Caki2 (cell line): ENCODE measurements around the gene NIPAL3. TPM values are rescaled to one million over a fixed set of nuclear protein-coding genes. Genes with fewer than 3 reads are reported as not detected.
A peak's percentile ranks its signal among the peaks of the same experiment; 100 is the strongest.

Experiments
- DNase-seq: peaks from one replicate; pipeline ENCODE4 v3.0.0-alpha.2; 2015; ENCODE audit warnings: low read depth
- in situ Hi-C: cut with HindIII; loops from 2 replicates; pipeline ENCODE4 v1.10.0; 2016; ENCODE audit warnings: low sequenced_read_pairs, low pct_unique_long_range_greater_than_20kb, mixed read lengths
- total RNA-seq: library from RNA; depleted of rRNA; stranded (reverse); fragments of >200 nt; shearing (Covaris generic); gene quantifications from 2 replicates; pipeline ENCODE4 v1.2.3, GENCODE V29; 2014; ENCODE audit warnings: low replicate concordance; rRNA removed

The NIPAL3 gene
- 10.4 and 11.8 TPM in 2 replicates for total RNA-seq

DNA sequence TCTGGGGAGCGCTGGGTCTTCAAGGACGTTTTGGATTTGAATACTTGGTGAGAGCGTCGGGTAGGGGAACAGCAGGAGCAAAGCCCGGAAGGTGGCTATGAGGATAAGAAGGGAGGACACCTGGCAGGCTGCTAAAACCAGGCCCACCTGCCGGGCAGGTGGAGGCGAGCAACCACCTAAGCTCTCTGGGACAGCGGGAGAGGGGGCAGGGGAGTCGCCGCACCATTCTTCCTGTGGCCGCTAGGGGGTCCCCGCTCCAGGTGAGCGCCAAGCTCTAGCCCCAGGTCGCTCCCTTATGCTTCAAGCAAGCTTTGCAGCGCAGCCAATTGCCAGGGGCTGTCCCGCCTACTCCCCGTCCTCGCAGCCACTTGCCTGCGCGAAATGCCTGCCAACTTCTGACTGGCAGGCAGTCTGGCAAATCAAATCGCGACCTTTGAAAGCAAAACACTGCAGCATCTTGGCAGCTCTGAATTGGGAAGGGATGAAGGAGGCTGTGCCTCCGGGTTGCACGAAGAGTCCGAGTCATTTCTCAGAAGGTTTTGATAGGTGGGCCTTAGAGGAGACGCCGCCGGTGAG is at the start of gene NIPAL3:
NIPAL3 (plus strand) TSS at position 469 of the 576 bp plus-strand sequence. CDS start 3,746 bp downstream, outside the sequence.
- peak; percentile 96 for DNase-seq
- in situ Hi-C loops: loop anchor here (25.0 kb wide), 1 partner anchor 222 kb away; the partner anchor contains the start of gene SRRM1

DNA sequence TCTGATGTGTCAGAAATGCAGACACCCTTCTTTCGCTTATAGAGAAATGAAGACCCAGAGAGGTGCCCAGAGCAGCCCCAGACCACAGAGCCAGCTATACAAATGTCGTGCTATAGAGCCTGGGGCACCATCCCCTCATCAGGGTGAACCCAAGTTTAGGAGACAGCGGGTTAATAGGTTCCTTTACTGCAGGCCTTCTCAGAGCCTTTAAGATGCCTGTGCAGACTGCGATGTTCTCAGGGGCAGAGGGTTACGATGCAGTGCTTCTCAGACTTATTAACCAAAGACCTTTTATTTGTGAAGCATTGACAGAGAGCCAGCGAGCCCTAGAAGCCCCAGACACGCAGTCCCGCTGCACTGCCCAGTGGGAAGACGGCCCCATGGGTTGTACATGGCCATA is 48.9 kb upstream of the NIPAL3 start:
- in situ Hi-C loops: no loop called here
- no peak for DNase-seq

DNA sequence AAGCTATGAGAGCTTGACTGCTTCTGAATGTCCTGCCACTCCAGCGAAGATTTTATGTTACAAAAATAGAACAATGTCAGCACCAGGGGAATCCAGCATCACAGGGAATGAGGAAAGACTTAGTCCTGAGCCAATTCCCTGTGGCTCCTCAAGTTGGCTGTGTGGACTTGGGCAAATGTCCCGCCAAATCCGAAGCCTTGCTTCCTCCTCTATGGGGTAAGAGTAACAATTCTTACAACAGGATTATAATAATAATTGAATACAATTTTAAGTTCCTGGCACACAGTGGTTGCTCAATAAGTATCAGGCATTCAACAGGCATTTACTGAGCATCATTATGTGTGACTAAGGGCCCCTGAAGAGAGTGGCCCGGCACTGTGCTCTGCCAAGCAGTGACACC is 46.4 kb upstream of the NIPAL3 start:
- DNase-seq: no peak
- in situ Hi-C loops: no loop called here

DNA sequence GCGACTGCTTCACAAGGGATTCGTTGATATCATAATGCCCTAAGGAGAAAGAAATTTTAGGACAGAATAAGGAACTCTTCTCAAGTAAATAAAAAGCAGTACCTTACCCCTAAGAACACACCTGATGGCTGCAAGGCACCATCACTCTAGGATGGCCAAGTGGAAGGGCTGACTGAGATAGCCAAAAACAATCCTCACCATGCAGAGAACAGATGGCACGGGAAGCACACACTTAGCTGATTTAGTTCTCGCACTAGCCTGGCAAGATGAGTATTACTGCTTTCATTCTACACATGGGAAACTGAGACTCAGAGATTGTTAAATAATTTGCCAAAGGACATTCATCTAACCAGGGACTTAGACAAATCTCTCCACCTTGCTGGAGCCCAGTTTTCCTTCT is 45.8 kb upstream of the NIPAL3 start:
- in situ Hi-C loops: no loop called here
- no peak for DNase-seq

DNA sequence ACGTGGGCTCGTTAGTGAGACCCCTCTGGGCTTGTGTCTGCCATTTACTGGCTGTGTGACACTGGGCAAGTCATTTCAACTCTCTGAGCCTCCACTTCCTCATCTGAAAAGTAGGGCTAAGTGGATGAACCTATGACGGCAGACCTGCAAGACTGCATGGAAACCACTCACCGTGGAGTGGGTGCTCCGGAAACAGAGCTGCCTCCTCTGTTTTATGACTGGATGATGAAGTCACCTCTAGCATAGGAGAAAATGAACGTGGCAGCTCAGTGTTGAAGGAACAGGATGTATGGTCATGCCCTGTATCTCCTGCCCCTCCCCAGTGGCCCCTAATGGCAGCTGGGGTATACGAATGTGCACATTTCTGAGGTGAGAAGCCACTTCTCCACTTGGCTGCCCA is 42.6 kb upstream of the NIPAL3 start:
- in situ Hi-C loops: no loop called here
- DNase-seq: no peak

DNA sequence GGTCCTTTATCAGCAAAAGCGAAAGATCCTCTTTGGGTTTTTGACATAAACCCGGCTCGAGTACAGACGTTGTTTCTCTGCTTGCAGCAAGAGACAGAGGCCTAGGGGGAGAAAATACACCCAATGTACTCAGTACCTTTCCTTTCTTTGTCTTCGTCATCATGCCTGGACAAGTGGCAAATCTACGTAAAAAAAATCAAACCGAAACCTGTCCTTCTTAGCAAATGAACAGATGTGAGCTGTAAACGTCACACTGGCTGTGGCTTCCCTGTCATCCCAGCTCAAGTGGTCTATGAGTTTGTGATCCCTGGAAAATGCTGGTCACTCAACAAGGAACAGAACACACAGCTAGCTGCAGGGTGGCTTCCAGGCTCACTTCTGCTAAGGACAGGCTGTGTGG is 41.9 kb upstream of the NIPAL3 start:
- in situ Hi-C loops: no loop called here
- DNase-seq: no peak

DNA sequence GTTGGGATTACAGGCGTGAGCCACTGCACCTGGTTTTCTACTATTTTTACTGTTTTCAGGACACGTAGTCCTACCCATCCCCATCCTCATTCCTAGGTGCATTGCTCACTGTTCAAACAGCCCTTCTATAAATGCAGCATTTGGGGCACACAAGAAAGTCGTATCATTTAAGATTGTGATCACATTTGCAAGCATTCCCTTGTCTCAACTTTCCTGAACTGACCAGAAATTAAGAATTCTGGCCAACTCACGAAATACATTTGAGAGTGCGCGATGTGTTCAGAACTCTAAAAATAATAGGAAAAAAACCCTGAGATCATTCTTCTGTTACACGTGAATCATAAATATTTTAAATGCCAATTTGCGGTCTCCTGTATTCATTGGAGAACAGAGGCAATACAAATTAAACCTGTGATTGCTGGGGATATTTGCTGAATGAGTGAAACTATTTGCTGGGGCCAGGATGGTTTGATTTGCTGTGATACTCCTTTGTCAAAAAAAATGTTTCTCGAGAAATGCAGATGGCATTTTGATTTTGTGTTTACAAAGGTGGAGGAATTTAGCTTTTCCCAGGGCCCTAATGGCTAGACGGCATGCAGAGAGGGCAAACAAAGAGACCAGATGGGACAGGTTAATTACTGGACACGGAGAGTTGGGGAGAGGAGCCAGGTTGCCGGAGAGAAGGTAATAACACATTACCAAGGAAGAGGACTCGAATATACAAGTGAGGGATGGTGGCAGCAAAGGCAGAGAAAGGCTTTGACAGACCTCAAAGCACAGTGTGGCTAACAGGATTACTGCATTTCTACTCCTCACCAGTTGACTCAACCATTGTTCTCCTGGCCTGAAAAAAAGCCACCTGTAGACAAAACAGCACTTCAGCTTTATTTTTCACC is 40.5 kb upstream of the NIPAL3 start:
- no peak for DNase-seq
- in situ Hi-C loops: no loop called here

DNA sequence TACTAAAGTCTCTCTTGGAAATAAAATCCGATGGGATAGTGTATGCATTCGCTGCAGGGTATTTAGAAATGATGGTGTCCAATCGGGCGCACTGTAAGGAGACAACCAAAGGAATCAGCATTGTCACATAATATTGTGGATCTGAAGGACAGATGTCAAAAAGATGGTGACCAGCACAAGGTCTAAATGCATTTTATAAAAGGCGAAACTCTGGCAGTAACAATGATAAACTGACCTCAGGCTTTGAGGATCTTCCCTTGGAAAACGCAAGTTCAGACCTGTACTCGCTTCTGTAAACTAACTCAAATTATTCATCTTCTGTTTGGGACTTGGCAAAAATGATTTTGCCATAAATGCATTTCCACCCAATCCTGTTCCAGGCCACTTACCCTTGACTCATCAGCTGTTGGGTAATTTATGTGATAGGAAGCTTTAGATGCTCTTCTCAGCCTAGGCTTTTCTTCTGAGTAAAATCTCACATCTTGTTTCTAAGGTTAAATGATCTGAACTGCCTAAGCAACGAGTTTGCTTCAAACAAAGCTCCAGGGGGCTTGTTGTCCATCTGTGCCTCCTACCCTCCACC is 35.8 kb upstream of the NIPAL3 start:
- in situ Hi-C loops: no loop called here
- DNase-seq: no peak

DNA sequence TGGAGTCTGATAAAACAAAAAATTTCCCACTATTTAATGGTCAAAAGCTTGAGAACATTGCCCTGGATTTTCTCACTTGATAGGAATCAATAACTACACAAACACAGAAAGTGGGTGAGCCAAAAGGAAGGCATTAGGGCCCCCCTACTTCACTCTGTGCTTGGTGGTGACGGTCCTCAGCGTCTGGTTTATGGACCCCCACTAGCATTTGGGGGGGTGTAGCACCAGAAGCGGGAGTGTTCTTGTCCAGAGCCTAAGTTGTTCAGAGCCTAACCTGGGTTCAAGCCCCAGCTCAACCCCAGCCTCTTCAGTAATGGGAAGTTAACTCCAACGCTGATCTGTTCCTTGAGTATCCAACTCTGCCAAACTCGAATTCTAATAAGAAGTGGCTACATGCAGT is 35.1 kb upstream of the NIPAL3 start:
- DNase-seq: no peak
- in situ Hi-C loops: no loop called here

DNA sequence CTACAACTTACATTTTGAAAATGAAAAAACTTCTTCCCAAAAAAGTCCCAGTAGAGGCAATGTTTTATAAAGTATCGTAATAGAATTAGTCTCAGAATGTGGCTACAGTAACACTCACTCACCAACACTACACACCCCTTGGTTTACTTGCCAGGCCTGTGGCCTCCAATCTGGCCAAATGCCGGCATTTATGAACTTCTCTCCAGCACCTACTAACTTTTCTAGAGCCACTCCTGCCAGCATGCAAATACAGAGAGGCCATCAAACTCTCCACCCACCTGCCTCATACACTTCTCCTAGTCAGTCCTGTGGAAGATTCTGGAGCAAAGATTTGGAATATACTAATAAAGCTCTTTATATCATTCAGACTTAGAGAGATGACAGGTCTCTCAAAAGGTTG is 34.3 kb upstream of the NIPAL3 start:
- in situ Hi-C loops: no loop called here
- DNase-seq: no peak

DNA sequence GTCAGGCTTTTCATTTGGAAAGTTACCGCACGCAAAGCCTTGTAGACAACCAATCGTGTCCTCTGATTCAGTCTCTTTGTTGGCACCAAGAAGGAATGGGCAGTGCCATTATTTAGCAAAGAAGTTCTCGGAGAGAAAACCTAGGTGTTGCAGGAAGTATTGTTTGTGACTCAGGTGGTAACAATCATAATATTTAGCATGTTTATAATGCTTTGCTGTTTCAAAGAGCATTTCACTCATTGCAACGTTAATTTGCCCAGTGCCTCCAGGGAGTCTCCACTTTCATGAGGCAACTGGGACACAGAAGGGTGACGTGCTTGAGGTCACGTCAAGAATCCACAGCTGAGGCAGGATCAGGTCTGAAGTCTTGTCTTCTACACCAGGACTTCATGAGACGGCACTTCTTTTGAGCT is 33.4 kb upstream of the NIPAL3 start:
- in situ Hi-C loops: no loop called here
- no peak for DNase-seq

DNA sequence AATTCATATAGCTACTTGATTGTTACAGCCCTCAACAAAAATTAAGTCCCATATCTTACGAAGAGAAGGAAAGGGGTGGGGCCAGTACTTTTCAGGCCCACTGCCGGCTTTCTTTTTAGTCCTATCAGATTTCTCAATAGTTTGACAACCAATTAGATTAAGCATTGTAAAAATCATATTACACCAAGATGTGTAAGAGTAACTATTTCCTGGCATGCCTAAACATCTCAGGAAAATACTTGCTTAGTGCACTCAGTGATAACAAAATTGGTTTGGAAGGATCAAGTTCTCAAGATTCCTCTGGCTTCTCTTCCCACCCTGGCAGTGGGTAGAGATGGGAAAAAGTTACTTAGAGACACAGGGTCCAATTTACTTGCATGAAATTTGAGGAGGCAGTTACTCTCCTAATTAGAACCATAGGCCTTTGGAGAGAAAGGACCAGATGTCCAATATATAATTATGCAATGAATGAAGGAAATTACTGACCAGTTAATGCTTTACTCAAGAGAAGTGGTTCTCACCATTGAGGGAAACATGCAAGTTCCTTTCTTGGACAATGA is 32.1 kb upstream of the NIPAL3 start:
- DNase-seq: no peak
- in situ Hi-C loops: no loop called here

DNA sequence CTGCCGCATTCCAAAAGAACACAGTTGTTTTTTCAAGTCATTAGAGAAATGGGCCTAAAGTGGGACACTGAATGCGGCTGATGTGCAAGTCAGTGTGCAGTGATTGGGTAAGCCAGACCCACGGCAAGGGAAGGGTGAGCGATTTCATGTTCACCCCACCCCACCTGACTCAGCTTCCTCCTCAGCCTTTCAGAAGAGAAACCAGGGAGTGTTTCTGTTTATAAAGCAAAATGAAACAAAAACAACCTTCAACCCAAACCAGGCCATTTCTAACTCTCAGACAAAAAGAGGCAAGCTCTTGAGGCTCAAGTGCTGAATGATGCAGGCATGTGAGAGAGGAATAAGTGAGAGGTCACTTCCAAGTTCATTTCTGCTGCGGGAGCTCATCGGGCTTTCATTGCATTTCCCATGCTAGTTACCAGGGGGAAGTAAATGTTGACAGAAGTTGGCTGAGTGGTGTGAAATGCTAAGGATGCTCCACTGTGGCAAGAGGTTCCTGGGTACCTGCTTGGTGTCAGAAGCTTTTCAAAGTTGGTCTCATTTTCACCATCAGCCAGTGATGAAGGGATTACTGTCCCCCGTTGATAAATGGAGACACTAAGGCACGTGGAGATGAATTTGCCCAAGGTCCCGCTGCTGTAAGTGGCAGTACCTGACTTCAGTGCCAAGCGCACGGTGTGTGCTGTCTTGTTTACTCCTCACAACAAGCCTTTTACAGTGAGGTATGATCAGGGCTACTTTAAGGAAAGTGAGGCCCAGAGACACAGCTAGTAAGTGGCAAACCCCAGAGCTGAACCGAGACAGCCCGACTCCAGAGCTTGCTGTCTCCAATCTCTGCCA is 31.1 kb upstream of the NIPAL3 start:
- DNase-seq: peak; percentile 80
- in situ Hi-C loops: no loop called here

DNA sequence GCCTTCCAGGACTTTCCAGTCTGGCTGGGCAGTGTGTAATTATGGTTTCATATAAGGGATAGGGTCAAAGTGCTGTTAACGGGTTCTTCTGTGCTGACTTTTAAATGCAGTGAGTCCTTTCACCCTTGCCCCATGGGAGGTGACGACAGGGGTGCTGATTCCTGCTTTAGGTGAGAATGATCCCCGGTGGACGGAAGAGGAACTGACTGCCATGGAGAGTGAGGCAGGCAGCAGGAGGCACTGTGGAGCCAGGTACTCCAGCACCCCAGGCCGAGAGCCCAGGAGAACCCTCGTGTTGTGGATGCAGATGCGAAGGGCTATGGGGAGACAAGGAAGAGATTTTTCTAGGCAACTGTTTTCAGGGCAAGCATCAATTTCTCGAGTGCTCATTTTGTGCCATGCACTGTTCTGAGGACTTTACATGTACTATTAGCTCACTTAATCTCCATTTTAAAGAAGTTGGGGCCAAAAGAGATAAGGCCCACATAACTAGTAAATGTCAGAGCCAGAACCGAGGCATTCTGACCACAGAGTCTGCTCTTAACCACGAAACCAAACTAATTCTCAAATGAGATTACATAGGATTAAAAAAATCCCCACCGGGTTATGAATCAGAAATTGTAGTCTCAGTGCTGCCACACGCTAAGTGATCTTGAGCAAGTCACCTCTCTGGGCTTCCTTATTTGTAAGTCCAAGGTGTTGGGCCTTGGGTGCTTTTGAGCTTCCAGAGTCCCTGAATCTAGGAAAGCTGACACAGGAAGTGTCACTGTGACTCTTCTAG is 30.3 kb upstream of the NIPAL3 start:
- in situ Hi-C loops: no loop called here
- no peak for DNase-seq

DNA sequence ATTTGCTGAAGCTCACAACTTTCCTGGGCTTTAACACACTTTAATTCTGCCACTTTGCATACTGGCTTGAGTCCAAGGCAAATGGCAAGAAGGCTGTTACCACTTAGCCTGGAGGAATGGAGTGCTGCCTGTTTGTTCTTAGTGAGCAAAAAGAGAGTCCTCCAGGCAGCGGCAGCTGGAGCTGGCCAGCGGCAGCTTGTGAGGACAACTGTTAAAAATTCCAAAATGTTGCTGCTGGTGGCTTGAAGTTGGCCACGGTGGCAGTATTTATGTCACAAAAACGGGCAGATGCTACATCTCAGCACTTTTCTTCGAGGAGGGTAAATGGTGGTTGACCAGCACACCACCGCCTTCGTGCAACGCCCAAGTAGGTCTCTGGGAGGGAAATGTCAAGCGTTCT is 29.4 kb upstream of the NIPAL3 start:
- in situ Hi-C loops: no loop called here
- no peak for DNase-seq

DNA sequence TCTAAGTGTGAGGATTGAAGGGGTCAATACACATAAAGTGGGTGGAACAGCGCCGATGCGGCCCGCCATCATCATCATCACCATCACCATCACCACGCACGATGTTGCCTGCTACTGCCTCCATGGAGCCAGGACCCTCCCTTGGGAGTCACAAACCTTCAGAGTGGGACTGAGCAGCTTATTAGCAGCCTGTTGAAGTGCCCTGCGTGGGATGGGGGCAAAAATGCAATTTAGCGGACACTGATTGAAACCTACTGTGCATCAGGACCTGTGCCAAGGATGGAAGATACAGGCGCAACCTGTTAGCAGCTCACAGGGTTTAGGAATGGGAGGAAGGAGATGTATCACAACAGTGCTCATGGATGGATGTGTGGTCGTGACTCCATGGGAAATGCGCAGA is 28.7 kb upstream of the NIPAL3 start:
- DNase-seq: no peak
- in situ Hi-C loops: no loop called here

DNA sequence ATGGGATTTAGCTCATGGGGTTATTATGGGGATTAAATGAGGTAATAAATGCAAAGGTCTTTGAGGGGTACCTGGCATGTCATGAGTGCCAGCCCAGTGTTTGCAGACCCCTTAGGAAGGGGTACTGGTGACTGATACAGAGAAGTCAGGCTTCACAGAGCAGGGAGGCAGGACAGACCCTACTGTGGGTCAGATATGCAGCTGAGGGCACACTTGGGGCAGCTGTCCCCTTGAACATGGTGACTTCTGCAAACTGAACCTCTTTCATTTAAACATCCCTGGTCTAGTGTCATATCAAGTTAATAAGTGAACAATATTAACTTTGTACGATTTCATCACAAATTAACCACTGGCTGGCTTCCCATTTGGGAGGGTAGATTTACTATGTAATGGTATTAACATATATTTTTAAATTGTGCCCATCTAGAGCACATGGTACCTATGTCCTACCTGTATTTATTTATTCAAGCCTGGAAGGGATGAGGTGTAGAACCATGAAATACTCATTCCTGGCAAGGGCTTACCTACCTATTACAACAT is 27.9 kb upstream of the NIPAL3 start:
- no peak for DNase-seq
- in situ Hi-C loops: no loop called here
